Sigmoid colon (tissue), 4 donors: ENCODE data around the gene RPTOR.

ENCODE experiments used
- POLR2A ChIP-seq, 2 donors: fragments of 450-650 bp; IDR thresholded peaks; one replicate each; pipeline ENCODE4 v1.6.1; 2016; ENCODE audit warnings: antibody characterized with exemption in 2 of 2, mild to moderate bottlenecking in 2 of 2, moderate library complexity in 2 of 2
- POLR2AphosphoS5 ChIP-seq, 4 donors: sonication (generic); formaldehyde crosslinking; IDR thresholded peaks; one replicate each; pipeline ENCODE4 v1.6.1; 2017; ENCODE audit warnings: antibody characterized with exemption in 4 of 4
- TF ChIP-seq, protein P1 (sequence below), 4 experiments: fragments of 450-650 bp in 3 of 4; fragments of 200-600 bp in 1 of 4; IDR thresholded peaks; one replicate each; pipeline ENCODE4 v1.5.1; 2016 to 2019; ENCODE audit warnings: antibody characterized with exemption in 4 of 4, mild to moderate bottlenecking in 3 of 4, moderate library complexity in 2 of 4

DNA sequence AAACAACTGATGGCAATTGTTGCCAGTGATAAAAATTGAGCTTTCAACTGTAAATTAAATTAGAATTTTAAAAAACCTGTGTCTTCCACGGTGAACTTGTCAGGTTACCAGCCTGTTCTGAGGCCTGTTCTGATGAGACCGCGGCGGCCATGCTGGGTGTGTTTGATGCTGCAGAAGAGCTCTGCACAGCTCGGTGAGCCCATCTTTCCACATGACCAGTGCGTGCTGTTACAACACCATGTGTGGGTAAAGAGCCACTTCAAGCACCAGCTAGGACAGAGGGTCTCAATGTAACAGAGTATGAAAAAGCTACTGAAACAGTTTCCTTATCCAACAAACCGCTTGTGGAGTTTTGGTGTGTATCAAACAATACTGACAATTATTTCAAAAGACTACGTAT, 48.5 kb downstream of the RPTOR start:
- TF ChIP-seq POLR2A (IDR thresholded peaks at IDR 0.05) (no peak), POLR2AphosphoS5 (IDR thresholded peaks at IDR 0.05) (no peak)
- TF ChIP-seq, protein P1, sequence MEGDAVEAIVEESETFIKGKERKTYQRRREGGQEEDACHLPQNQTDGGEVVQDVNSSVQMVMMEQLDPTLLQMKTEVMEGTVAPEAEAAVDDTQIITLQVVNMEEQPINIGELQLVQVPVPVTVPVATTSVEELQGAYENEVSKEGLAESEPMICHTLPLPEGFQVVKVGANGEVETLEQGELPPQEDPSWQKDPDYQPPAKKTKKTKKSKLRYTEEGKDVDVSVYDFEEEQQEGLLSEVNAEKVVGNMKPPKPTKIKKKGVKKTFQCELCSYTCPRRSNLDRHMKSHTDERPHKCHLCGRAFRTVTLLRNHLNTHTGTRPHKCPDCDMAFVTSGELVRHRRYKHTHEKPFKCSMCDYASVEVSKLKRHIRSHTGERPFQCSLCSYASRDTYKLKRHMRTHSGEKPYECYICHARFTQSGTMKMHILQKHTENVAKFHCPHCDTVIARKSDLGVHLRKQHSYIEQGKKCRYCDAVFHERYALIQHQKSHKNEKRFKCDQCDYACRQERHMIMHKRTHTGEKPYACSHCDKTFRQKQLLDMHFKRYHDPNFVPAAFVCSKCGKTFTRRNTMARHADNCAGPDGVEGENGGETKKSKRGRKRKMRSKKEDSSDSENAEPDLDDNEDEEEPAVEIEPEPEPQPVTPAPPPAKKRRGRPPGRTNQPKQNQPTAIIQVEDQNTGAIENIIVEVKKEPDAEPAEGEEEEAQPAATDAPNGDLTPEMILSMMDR (IDR thresholded peaks at IDR 0.05) = no peak
